GM12872 (cell line): ENCODE results near the gene AZU1.

ENCODE experiments used
- CTCF ChIP-seq: IDR thresholded peaks from 3 replicates; pipeline ENCODE4 v1.5.1; 2011; ENCODE audit warnings: low read depth, mild to moderate bottlenecking, low read length, moderate library complexity; ENCODE audit not compliant: insufficient read depth

Gene AZU1

GRCh38 chr19:827710-828321 is at the start of gene AZU1:
Gene AZU1 (plus strand): TSS chr19:827837. CDS start chr19:827847, 10 bp downstream.
- no peak for TF ChIP-seq CTCF

- no peak for TF ChIP-seq CTCF
Observed at GRCh38 chr19:778910-779653, 48.6 kb upstream of the AZU1 start.

GRCh38 chr19:780935-781334 is 46.7 kb upstream of the AZU1 start:
- no peak for TF ChIP-seq CTCF

GRCh38 chr19:781800-782184 is 45.8 kb upstream of the AZU1 start:
- no peak for TF ChIP-seq CTCF

- TF ChIP-seq CTCF = no peak
Observed at GRCh38 chr19:782185-782877, 45.3 kb upstream of the AZU1 start.

- no peak for TF ChIP-seq CTCF
Observed at GRCh38 chr19:782878-783668, 44.6 kb upstream of the AZU1 start.

- TF ChIP-seq CTCF = no peak
Observed at GRCh38 chr19:784541-784940, 43.1 kb upstream of the AZU1 start.
